ENCODE measurements around the gene FAIM.
"Not testable (repeated sequence)": the region's sequence is repeated elsewhere in the genome, so short reads cannot be mapped to it uniquely, and the experiment has no call there.

FAIM gene, protein sequence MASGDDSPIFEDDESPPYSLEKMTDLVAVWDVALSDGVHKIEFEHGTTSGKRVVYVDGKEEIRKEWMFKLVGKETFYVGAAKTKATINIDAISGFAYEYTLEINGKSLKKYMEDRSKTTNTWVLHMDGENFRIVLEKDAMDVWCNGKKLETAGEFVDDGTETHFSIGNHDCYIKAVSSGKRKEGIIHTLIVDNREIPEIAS

GRCh38 chr3:138608322-138609135 lies at the start of gene FAIM:
Gene FAIM, plus strand, starts transcription at chr3:138608771. Its CDS starts 10,956 bp downstream, at chr3:138619727.
- peak; percentile 63 for DNase-seq

- no peak for DNase-seq
These were observed 49.4 kb upstream of the FAIM start for GRCh38 chr3:138559134-138559533.

DNA sequence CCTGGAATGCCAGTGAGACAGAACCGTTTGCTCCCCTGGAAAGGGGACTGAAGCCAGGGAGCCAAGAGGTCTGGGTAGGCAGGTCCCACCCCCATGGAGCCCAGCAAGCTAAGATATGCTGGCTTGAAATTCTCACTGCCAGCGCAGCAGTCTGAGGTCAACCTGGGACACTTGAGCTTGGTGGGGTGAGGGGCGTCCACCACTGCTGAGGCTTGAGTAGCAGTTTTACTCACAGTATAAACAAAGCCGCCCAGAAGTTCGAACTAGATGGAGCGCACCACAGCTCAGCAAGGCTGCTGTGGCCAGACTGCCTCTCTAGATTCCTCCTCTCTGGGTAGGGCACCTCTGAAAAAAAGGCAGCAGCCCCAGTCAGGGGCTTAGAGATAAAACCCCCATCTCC lies 48.1 kb upstream of the FAIM start:
- no peak for DNase-seq

DNA sequence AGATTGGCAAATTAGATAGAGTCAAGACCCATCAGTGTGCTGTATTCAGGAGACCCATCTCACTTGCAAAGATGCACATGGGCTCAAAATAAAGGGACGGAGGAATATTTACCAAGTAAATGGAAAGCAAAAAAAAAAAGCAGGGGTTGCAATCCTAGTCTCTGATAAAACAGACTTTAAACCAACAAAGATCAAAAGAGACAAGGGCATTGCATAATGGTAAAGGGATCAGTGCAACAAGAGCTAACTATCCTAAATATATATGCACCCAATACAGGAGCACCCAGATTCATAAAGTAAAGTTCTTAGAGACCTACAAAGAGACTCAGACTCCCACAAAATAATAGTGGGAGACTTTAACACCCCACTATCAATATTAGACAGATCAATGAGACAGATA lies 45.7 kb upstream of the FAIM start:
- not testable (repeated sequence) for DNase-seq

DNA sequence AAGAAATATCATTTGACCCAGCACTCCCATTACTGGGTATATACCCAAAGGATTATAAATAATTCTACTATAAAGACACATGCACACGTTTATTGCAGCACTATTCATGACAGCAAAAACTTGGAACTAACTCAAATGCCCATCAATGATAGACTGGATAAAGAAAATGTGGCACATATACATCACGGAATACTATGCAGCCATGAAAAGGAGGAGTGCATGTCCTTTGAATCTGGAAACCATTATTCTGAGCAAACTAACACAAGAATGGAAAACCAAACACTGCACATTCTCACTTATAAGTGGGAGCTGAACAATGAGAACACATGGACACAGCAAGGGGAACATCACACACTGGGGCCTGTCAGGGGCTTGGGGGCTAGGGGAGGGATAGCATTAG lies 42.3 kb upstream of the FAIM start:
- not testable (repeated sequence) for DNase-seq

DNA sequence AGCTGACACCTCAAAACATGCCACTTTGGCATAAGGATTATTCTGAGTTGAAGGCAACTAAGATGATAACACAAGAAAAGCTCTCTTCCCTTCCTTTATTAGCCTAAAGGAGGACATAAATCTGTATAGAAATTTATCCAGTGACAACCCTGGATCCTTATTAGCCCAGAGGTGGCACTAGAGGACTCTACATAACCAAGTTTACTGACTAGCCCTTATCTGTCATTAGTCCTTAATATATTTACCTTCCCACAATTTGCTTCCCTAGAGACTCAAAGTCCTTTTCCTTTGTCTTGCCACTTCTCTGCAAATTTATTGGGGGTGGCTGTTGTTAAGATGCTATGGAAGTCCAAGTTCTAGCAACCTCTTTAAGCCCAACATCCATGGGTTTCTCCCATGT lies 41.2 kb upstream of the FAIM start:
- no peak for DNase-seq

GRCh38 chr3:138569090-138569489 lies 39.5 kb upstream of the FAIM start:
- no peak for DNase-seq

DNA sequence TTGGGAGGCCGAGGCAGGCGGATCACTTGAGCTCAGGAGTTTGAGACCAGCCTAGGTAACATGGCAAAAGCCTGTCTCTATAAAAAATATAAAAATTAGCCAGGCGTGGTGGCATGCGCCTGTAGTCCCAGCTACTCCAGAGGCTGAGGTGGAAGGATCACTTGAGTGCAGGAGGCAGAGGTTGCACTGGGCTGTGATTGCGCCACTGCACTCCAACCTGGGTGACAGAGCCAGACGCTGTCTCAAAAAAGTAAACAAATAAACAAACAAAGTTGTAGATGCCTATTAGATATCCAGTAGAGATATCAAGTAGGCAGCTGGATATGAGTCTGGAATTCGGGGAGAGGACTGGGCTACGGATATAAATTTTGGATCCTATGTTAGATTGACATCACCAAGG lies 38.9 kb upstream of the FAIM start:
- DNase-seq, result not testable (repeated sequence)

GRCh38 chr3:138573138-138573537 lies 35.4 kb upstream of the FAIM start:
- no peak for DNase-seq

GRCh38 chr3:138578141-138578540 lies 30.4 kb upstream of the FAIM start:
- no peak for DNase-seq

- DNase-seq, result no peak
These were observed 29.5 kb upstream of the FAIM start for GRCh38 chr3:138578961-138579574.

DNA sequence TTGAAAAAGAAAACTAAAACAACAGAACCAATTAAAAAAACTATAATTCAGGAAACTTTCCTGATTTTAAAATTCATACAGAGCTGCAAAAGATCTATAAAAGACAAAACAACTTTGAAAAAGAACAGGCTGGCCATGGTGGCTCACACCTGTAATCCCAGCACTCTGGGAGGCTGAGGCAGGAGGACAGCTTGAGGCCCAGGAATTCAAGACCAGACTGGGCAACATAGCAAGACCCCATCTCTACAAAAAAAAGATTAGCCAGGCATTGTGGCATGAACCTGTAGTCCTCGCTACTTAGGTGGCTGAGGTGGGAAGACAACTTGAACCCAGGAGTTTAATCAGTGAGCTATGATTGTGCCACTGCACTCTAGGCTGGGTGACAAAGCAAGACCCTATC lies 21.2 kb upstream of the FAIM start:
- DNase-seq, result no peak

GRCh38 chr3:138588445-138588844 lies 20.1 kb upstream of the FAIM start:
- DNase-seq, result no peak

GRCh38 chr3:138591392-138591791 lies 17.2 kb upstream of the FAIM start:
- no peak for DNase-seq

- no peak for DNase-seq
These were observed 15.0 kb upstream of the FAIM start for GRCh38 chr3:138593488-138594149.

- DNase-seq, result peak; percentile 87
These were observed 14.2 kb upstream of the FAIM start, which contains the start of gene CEP70 for GRCh38 chr3:138594150-138594934. Gene CEP70, minus strand, starts transcription at chr3:138594260. Its CDS starts 21,333 bp downstream, at chr3:138572927.

GRCh38 chr3:138594935-138595610 lies 13.5 kb upstream of the FAIM start:
- no peak for DNase-seq

GRCh38 chr3:138597186-138597976 lies 11.2 kb upstream of the FAIM start:
- DNase-seq, result not testable (repeated sequence)

DNA sequence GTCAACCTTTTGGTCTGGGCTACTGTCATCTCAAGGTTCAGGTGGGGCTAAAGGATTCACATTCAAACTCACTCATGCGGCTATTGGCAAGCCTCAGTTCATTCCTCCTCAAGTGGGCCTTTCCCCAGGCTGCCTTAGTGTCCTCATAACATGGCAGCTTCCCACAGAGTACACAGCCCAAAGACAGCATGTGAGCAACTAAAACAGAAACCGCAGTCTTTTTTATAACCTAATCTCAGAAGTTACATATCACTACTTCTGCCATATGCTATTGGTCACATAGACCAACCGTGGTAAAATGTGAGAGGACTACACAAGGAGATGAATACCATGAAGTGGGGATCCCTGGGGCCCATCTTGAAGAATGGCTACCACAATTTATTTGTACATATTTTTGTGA lies 10.0 kb upstream of the FAIM start:
- DNase-seq, result no peak

- DNase-seq, result no peak
These were observed 8.3 kb upstream of the FAIM start for GRCh38 chr3:138600100-138600745.

- not testable (repeated sequence) for DNase-seq
These were observed 6.9 kb upstream of the FAIM start for GRCh38 chr3:138601661-138602060.
